GM12878 (cell line): ENCODE measurements around the gene C1QTNF1. TPM values are rescaled to one million over a fixed set of nuclear protein-coding genes. Genes with fewer than 3 reads are reported as not detected.

Experiments used
- ATAC-seq: fragments of 200-7000 bp; cut with Tn5 transposase; 3 replicates; pipeline ENCODE4 v1.9.1; 2020; ENCODE audit warnings: mild to moderate bottlenecking, moderate library complexity
- BruUV-seq: library from RNA; stranded (reverse); fragments of 400-500 nt; replicated peaks from 2 replicates; lab custom pipeline; 2021; lab: Mats Ljungman, UMichigan
- CTCF ChIA-PET: fragments of 300-600 bp; sonication (Branson Sonifier 250); formaldehyde crosslinking; extraction: SDS; loops from one replicate; lab custom pipeline; 2021; ENCODE audit warnings: inconsistent platforms; lab: Yijun Ruan, JAX
- POLR2A ChIA-PET: fragments of 350-600 bp; formaldehyde crosslinking; extraction: SDS; loops from one replicate; lab custom pipeline; 2021; ENCODE audit warnings: inconsistent platforms; lab: Charles Lee
- RAD21 ChIA-PET: fragments of 300-600 bp; sonication (Branson Sonifier 250); formaldehyde crosslinking; loops from one replicate; lab custom pipeline; 2023; ENCODE audit warnings: antibody characterized with exemption; ENCODE audit not compliant: unreplicated experiment; lab: Charles Lee
- SMC1A ChIA-PET: fragments of 300-600 bp; sonication (Branson Sonifier 250); formaldehyde crosslinking; loops from one replicate; lab custom pipeline; 2023; ENCODE audit not compliant: unreplicated experiment, uncharacterized antibody; lab: Charles Lee
- DNase-seq: peaks from one replicate; pipeline ENCODE4 v3.0.0-alpha.2; 2011; ENCODE audit warnings: low read depth, low spot score
- FAIRE-seq: peaks from 3 replicates; lab custom pipeline; 2011; peaks lifted over from hg19 to GRCh38; lab: Jason Lieb, UNC
- H2AFZ ChIP-seq: 2 replicates; pipeline ENCODE4 v1.6.0; 2011; ENCODE audit warnings: low read depth, low read length, control low read depth; ENCODE audit not compliant: control insufficient read depth
- H3K27ac ChIP-seq: 2 replicates; pipeline ENCODE4 v1.5.1; 2011; ENCODE audit warnings: control low read depth; ENCODE audit not compliant: control insufficient read depth, insufficient read depth
- H3K27me3 ChIP-seq, 2 experiments: replicated peaks in 1 of 2; 2 replicates each; pipeline versions ENCODE4 v1.6.0 to v1.6.1; 2011; ENCODE audit warnings: low read length in 1 of 2; ENCODE audit not compliant: control insufficient read depth in 2 of 2, insufficient read depth in 2 of 2
- H3K36me3 ChIP-seq, 2 experiments: 2 replicates each; pipeline ENCODE4 v1.5.1; 2011; ENCODE audit warnings: low read length in 1 of 2; ENCODE audit not compliant: control insufficient read depth in 2 of 2, insufficient read depth in 2 of 2
- H3K4me1 ChIP-seq: 2 replicates; pipeline ENCODE4 v1.6.1; 2011; ENCODE audit warnings: mild to moderate bottlenecking, low read length, moderate library complexity, mixed read lengths; ENCODE audit not compliant: control insufficient read depth, insufficient read depth
- H3K4me2 ChIP-seq: 2 replicates; pipeline ENCODE4 v1.6.0; 2011; ENCODE audit warnings: control low read depth; ENCODE audit not compliant: control insufficient read depth, insufficient read depth
- H3K4me3 ChIP-seq: fragments of 200-600 bp; sonication (generic); 2 replicates; pipeline ENCODE4 v1.5.1; 2016
- H3K79me2 ChIP-seq: 2 replicates; pipeline ENCODE4 v1.6.0; 2011; ENCODE audit warnings: low read length; ENCODE audit not compliant: control insufficient read depth, insufficient read depth
- H3K9ac ChIP-seq: 2 replicates; pipeline ENCODE4 v1.8.0; 2011; ENCODE audit warnings: low read length, control low read depth, mixed read lengths; ENCODE audit not compliant: control insufficient read depth, insufficient read depth
- H3K9me3 ChIP-seq: replicated peaks from 3 replicates; pipeline ENCODE4 v1.5.1; 2011; ENCODE audit warnings: mild to moderate bottlenecking, low read length; ENCODE audit not compliant: control insufficient read depth, insufficient read depth
- H4K20me1 ChIP-seq: 2 replicates; pipeline ENCODE4 v1.6.0; 2011; ENCODE audit not compliant: control insufficient read depth, insufficient read depth
- CUX1 ChIP-seq: IDR thresholded peaks from 2 replicates; pipeline ENCODE4 v1.6.1; 2012; ENCODE audit warnings: improper control_type of control experiment, low read depth, low read length; ENCODE audit not compliant: insufficient replicate concordance
- POLR2A ChIP-seq: IDR thresholded peaks from 2 replicates; pipeline ENCODE4 v1.6.1; 2011; ENCODE audit warnings: low read depth, mild to moderate bottlenecking, low read length
- WGBS: methylation state at CpG from one replicate; pipeline ENCODE4 v1.1.6; 2016; ENCODE audit warnings: low lambda C conversion rate; ENCODE audit not compliant: insufficient replicate concordance, insufficient coverage; ENCODE audit errors: missing lambda C conversion rate; 5-methylcytosine and 5-hydroxymethylcytosine counted together
- in situ Hi-C: fragments of 300-500 bp; cut with MboI; formaldehyde crosslinking; loops from 9 replicates; pipeline ENCODE4 v1.14.3; 2018; ENCODE audit warnings: mixed read lengths
- intact Hi-C: fragments of 100-400 bp; cut with micrococcal nuclease; formaldehyde crosslinking; loops from one replicate; pipeline ENCODE4 v1.14.2; 2022; ENCODE audit not compliant: unreplicated experiment
- polyA plus RNA-seq, 11 experiments: library from polyadenylated mRNA; depleted of rRNA in 4 of 11; unstranded in 6 of 11; stranded (reverse) in 5 of 11; fragments of >200 nt; fragmentation: Nextera tagmentation in 4 of 11; fragmentation: Illumina TruSeq in 1 of 11; extraction: Ambion mirVana in 4 of 11; extraction: Trizol in 1 of 11; gene quantifications; 1 replicate in 1 of 11; 2 replicates in 10 of 11; pipeline versions ENCODE4 v1.2.1 to v1.2.3, GENCODE V29; 2011 to 2016; ENCODE audit warnings: inconsistent platforms in 2 of 11, missing spikeins in 2 of 11, low read depth in 1 of 11
- total RNA-seq, 4 experiments: library from RNA; depleted of rRNA in 3 of 4; stranded (reverse); fragments of >200 nt in 3 of 4; fragmentation: Illumina TruSeq in 1 of 4; extraction: Trizol in 1 of 4; gene quantifications; 2 replicates each; pipeline versions ENCODE4 v1.2.1 to v1.2.3, GENCODE V29; 2013 to 2021

C1QTNF1 gene
- total and polyA plus RNA-seq, 10 of the 15 experiments (the other 5 are each of a cell fraction or from before 2014, with no cell fraction given): 0.05 to 1.1 (median 0.15) TPM; not detected in 4

DNA sequence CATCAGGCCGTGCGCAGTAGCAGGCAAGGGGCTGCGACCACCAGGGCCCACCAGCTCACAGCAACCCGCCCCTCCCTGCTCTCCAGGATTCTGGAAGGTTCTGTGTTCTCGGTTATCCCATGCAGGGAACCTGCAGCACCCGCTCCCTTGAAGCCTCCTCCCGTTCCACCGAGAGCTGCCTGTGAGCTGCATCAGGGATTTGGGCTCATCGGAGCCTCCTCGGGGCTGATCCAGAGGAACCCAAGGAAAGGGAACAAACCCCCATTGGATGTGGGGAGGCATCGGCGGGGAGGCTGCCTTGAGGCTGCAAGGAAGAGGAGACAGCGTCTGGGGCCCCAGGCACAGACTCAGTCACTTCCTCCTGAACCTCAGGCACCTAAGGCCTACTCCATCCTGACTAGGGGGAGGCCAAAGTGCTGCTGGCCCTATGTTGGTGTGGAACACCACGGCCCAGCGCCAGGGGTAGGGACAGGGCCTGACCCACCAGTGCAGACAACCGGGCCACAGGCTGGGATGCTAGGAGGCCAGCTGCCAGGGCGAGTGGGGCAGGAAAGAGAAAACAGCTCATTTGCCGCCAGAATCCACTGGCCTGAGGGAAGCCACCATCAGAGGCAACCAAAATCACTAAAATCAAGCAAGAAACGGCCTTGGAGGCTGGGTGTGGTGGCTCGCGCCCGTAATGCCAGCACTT lies 29.8 kb upstream of the C1QTNF1 start:
- Histone ChIP-seq H2AFZ (no peak overlapping the region), H4K20me1 (peaks cover 5% of the 10 kb centered on the region; the same call in 1 of the 2 replicates), H3K27me3 (no peaks in the 10 kb centered on the region), H3K4me3 (no peak overlapping the region), H3K9ac (no peak overlapping the region), H3K4me2 (no peak overlapping the region), H3K36me3 (peaks cover 13 to 26% of the 10 kb centered on the region in 2 experiments), H3K27ac (no peak overlapping the region), H3K9me3 (no peaks in the 10 kb centered on the region; the same call in 2 of the 3 replicates), H3K79me2 (no peaks in the 10 kb centered on the region), H3K4me1 (no peaks in the 10 kb centered on the region)
- no peak for ATAC-seq
- no peak for FAIRE-seq
- DNase-seq: no peak
- SMC1A ChIA-PET: no interaction called here
- no TSS peak for BruUV-seq
- POLR2A ChIA-PET: no interaction called here
- RAD21 ChIA-PET: no interaction called here
- intact Hi-C loops (no loop called here), in situ Hi-C loops (no loop called here)
- 98% methylated on average over 22 of the region's 22 CpGs for WGBS
- CTCF ChIA-PET: no interaction called here
- TF ChIP-seq CUX1 (no peak), POLR2A (0 out of 2 replicates have a peak, but pooled peaks have one; percentile 28)
